Hypothalamus (tissue), 51 donors: Measurements from ENCODE around the gene SGIP1.

Experiments used
- DNase-seq, 51 donors: peaks; one replicate each; lab custom pipeline; 2025; lab: John Stamatoyannopoulos, UW

SGIP1 gene

DNA sequence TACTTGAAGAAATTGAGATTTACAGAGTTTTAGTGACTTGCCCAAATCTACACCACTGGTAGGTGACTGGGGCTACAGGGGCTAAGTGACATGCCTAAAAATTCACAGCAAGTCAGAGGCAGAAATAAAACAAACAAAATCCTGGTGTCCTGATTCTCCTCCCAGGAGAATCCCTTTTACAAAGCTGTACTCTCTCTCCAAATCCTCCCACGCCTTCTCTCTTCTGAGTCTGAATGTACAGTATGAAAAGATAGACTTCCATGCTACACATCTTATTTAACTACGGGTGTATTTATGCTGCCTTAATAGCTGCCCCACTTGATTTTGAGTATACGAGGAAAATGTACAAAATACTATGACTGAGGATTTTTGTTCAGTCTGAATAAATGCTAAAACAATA lies 65.4 kb downstream of the SGIP1 start:
- peak in 1 of 51 donors; percentile 24 for DNase-seq

DNA sequence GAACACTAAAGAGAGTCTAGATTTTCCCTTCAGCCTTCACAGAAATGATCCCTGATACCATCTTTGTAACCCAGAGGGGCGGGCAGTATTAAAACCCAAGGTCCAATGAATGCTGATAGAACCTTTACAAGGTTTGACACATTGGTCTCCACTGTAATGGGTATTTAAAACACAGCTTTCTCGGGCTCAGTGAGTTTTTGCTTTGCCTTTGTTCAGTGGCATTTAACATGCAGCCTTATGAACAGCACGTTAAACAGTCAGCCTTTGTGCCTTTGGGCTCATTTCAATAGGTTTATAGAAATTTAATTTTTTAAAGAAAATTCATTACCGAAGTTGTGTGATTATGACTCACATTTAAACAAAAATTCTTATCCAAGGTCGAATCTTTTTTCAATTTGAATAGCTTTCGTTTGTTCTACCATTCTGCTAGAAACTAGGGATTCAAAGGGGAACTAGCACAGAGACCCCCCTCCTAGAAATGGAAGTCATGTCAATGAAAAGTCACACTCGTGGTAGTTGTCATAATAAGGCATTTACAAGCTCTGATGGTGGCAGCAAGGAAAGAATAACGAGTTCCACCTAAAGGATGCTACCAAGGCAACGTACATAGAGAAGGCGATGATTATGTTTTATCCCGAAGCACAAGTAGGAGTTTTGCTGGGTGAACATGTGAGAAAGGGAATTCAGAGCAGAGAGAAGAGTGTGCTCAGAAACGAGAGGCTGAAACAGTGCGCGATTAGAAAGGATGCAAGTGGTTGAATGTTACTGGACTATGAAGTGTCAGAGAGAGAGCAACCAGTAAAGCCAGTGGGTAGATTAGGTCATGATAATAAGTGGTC lies 66.2 kb downstream of the SGIP1 start:
- DNase-seq = peak in 1 of 51 donors; percentile 53

DNA sequence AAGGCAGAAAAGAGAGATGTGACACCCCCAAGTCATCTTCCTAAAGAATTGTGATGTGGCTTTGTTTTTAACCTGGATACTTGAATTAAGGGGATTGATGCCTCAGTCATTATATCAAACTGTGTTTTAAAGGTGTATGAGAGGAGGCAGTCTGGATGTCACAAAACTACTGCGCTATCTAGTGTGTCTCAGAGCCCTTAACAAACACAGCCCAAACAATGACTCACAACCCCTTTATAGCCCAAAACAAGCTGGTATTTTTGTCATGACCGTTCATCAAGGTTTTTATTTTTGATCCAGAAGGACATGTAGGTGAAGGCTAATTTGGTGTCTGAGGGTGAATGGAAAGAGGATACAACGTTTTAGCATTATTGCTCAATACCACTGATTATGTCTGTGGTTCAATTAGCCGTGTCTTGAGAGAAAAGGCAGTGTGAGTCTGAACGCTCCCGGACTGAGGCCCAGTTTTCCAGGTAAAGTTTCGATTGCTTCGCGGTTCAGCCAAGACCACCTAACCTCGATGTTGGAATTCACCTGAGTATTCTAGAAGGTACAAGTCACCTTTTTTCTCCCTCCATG lies 71.6 kb downstream of the SGIP1 start:
- DNase-seq = no peak

DNA sequence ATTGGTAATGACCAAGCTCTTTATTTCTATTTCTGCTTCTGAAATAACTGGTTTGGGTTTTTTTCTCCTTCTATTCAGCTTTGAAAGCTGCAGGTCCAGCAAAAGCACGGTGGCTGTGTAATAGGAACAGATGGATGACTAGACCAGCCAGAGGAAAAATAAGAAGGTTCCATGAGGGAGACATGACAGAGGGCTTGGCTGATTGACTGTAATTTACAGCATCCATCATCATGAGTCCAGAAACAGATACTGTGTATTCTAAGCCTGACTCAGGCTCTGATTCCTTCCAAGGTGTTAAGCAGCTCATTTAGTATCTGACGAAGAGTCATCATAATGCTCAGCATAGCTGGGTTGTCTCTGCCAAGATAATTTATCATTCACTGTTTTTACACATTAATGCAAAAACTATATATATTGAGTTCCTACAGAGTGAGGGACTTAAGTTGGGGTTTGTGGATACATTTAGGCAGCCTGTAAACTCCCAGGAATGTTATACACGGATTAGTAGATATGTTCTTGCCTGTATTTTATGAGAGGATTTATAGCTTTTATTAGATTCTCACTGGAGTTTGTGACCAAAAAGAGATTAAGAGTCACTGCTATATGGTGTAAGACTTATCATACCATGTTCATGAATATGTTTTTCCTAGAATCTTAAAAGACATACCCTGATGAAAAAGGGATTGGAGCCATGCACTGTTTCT lies 72.6 kb downstream of the SGIP1 start:
- DNase-seq = no peak

DNA sequence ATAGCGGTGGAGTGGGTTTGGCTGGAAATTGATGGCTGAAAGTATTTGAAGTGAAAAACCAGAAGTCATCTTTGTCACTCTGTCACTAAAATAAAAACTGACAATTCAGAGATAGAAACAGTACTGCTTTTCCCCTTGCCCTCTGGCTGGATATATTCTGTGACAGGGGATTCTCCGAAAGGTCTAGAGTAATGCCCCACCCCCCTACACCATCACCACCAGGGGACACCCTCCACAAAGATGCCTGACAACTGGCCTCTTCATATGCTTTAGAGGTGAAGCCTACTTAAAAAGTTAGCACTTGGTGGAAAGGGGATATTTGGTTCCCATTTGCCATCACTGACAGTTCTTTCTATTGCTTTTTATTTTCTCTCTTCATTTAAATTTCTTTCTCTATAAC lies 73.5 kb downstream of the SGIP1 start:
- DNase-seq = no peak

DNA sequence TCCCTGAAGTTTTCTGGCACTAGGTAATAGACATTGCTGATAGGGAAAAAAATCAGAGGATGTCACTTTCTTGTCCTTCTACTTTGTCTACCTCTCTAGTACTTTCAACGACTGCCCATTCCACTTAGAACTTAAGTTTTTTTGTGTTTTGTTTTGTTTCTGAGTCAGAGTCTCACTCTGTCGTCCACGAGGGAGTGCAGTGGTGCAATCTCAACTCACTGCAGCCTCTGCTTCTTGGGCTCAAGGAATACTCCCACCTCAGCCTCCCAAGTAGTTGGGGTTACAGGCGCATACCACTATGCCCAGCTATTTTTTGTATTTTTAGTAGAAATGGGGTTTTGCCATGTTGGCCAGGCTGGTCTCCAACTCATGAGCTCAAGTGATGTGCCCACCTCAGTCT lies 79.2 kb downstream of the SGIP1 start:
- no peak for DNase-seq

DNA sequence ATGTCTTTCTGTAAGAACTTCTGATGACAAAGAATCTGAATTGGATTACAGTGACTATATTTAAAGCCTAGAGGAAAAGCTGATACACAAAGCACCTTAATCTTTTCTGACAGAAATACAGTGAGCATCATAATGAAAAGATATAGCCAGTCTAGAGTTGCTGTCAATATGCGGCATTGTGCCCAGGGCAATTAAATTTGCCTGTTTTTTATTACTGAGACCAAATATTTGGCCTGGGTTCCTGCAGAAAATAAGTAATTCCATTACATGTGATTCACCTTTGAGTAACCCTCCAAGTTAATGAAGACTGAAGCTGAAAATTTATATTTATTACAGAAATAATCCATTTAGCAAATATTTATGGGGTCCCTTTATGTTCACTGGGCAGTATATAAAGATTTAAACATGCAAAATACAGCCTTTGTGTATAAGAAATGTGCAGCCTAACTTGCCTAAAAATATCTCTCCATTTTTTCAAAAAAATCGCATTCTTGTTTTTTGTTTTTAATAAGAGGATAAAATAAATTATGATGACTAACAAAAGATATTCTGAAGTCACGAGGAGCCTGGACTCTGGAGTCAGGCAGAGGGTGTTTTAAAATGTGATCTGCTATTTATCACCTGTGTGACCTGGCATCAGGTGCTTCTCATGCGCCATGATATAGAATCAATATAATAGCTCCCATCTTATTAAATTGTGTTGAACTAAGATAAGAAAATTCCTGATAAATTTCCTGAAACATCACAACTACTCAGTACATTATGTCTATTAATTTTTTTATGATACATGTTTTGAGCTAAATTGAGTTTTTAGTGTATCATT lies 83.6 kb downstream of the SGIP1 start:
- DNase-seq = no peak

DNA sequence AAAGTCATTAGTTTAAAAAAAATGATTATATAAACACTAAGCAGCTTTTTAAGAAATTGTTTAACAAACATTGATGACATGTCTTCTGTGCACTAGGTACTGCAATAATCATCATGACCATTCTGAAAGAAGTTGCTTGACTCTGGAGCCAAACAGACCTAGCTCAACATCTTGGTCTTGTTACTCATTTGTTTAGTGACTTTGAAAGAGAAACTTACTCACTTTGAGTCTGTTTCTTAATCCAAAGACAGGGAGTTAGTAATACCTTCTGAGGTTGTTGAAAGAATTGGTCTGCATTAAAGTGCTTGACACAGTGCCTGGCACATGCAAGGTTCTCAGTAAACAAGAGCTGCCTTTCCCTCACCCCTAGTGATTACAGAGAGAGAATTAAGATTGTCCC lies 84.4 kb downstream of the SGIP1 start:
- DNase-seq = no peak

DNA sequence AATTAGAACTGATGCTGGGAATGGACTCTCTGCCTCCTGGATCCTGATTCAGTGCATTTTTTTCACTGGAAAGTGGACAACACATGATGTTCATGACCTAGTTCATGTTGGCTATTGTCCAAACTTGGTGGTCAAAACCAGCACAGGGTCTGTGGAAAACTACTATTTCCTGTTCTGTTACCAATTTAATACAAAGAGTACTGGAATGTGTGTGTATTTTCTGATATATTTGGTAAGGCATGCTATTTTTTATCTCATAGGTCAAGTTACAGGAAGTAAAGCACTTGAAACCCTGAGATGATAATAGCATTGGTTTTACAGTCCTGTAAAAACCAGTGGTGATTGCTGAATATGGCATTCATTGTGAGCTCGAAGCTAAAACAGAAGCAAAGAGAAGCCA lies 89.9 kb downstream of the SGIP1 start:
- DNase-seq = no peak

DNA sequence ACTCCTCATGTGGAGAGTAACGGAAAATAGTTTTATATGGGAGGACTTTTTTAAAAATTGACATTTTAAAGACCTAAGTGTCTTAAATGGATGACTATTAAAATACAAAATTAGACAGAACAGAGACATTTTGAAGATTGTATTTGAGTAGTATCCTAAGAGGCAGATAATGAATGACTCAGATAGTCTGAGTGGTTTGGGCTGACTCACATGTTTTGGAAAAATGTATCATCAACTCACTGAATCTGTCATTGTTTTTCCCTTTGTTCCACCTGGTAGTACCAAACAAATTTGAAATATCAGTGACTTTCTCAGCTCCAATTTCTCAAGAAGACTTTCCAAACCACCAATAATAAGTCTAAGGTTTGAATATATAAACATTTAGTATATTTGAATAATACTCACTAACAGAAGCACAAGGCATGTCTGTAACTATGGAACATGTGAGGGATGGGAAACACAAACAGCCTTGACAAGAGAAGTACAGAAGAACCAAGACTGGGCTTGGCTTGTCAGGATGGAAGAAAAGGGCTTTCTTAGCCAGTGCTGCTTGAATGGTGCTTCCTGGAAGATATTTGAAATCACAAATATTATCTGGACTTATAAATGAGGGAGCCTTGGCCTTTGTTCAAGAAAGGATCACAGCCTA lies 90.6 kb downstream of the SGIP1 start:
- no peak for DNase-seq

DNA sequence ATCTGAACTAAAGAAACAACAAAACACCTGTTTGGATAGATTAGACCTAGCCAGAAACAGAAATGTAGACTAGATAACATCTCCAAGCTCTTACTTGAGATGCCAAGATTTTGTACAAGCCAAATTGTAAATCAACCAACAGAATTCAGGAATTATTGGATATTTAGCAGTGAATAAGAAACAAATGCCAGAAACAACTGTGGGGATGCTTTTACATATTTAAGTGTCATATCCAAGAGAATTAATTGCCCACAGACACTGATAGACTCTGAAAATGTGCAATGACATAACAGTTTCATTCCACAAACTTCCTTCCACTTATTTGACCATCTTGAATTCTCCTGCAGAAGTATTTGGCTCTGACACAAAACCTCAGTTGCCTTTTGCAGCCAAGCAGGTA lies 92.3 kb downstream of the SGIP1 start:
- DNase-seq = no peak

DNA sequence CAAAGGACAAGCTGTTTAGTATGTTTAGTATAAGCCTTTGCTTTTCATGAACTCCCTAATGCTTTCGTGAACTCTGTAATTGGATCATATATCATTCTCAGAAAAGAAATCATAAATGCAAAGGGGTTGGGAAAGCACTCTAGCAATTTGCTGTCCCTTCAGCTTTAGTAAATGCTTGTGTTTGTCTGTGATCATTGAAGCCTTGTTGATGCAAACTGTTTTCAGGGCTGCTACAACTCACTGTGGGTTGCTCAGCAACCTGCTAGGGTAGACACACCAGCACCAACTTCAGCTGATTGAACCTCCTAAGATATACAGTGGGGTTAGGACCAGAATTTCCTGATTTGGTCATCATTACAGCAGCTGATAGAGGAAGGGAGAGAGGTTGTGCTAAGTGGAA lies 95.0 kb downstream of the SGIP1 start:
- DNase-seq = no peak

DNA sequence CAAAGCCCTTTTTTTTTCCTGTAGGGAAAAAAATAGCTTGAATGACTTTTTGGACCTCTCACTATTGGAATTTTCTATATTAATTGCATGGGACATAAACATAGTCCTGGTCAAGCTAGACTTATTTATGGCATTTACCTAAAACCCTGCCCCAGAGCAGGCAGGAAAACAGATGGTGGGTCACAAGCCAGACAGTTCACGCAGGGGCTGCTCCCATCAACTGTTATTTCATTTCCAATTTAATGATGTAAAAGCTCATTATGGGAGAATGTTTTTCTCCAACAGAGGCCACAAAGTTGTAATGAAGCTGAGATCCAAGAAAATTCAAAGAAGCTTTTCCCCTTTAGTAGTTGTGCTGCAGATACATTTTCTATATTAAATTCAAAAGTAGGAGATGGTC lies 99.2 kb downstream of the SGIP1 start:
- no peak for DNase-seq

DNA sequence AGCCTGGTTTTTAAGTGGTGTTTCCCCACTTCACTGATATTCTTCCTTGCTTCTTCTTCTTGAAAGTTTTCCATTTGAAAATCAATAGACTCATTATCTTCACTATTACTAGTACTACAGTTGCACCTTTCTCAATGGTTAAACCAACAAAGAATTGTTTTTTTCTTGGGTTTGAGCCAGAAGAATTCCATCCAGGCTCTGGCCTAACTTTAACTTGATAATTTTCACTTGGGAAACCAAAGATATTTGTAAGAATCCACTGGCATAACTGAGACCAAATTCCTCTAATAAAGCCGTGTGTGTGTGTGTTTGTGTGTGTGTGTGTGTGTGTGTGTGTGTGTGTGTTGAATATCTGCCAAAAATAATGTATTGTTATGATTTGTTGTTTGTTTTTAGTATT lies 103.2 kb downstream of the SGIP1 start:
- DNase-seq = no peak

DNA sequence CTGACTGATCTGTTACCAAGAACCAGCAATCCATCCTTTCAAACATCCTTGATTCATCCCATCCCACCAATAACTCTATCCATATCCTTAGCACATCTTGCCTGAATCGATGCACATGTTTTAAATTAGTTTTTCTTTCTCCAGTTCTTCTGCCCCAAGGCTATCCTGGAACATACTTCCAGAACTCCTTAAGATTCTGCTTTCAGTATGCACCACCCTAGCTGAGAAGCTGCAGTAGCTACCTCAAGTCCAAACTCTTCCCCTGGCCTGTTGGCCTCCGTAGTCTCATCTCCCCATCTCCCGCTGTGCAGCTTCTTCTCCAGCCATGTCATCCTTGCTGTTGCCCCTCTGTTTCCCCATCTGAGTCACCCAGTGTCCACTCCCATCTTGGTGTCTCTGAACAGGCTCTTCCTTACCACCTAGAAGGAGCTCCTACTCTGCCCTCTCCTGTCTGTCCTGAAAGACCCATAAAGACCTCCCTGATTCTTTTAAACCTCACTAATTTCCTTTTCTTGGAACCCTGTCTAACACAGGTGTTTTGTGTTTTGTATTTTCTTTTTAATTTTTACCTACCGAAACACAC lies 108.0 kb downstream of the SGIP1 start:
- DNase-seq = no peak

DNA sequence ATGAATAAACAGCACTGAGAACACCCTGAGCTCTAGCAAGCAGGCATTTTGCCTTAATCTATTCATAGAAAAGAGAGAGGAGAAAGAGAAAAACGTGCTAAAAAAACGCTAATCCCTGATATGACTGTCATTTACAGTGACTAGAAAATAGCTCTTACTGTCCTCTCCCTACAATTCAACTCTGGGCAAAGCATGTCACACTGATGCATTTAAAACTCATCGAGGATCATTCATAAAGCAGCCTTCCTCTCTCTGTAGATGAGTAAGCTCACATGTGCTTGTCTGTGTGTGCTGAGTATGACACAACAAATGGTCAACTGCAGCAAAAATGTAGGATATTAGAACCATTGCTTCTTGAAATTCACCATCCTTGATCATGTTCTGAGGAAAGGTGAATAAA lies 109.0 kb downstream of the SGIP1 start:
- DNase-seq = no peak

DNA sequence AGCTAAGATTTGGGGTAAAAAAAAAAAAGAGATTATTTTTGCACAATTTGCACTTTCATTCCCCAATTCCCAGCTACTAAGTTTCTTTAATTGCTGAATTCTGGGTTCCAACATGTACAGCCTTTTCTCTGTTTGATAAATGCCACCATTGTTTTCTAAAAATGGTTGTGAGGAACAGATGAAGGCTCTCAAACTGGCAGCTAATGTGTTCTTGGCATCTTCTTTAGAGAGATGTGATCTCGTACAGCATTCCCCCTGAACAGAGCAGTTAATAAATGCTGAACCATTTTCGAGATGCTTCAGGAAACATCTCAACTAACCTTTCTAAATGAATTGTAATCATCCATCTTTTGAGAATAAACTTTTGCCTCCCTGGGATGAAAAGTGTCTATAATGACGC lies 110.4 kb downstream of the SGIP1 start:
- peak in 2 of 51 donors; percentile 19 to 34 for DNase-seq

DNA sequence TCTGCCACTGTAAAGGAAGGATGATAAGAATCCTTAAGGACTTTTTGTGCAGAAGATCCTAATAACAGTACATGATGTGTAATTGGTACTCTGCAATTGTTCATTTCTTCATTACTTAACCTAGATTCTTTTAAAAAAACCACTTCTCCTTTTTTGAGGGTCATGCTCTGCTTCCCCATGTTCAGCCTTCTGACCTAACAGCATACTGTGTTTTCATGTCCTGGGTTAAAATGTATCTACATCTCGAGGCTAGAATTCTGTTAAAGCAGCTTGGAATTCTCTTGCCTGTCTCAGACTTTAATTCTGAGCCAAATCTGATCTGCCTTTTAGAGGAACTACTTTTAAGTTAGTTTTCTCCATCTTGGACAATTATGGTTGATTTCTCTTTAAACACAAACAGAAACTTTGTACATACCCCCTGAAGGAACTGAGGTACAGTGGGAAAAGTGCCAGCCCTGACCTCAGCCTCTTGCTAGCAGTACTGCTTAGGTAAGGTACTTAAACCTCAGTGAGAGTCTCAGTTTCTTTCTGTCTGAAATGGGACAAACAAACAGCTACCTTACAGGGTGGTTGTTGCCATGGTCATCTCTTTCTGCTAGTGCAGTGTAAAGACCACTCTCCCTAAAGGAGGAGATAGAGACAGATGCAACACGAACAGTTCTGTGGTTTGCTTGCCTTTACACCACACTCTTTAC lies 115.1 kb downstream of the SGIP1 start:
- DNase-seq = no peak

DNA sequence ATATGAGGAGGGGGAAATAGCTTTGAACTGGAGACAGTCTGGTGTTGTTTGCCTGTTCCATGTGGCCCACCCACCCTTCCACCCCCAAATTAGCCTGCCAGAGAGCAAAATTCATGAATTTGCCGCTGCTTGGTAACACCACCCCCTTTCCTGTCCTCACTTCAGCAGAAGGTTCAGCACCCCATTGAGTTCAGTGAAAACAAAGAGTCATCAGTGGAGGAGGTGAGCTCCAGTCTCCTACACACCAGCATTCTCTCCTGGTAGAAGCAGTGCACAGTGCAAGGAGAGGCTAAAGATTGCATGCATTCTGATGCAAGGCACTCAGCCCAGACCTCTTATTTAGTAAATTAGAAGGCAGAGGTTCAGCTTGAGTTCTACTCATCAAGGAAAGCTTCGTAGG lies 118.6 kb downstream of the SGIP1 start:
- peak in 3 of 51 donors; percentile 3 to 43 (median 4) for DNase-seq

DNA sequence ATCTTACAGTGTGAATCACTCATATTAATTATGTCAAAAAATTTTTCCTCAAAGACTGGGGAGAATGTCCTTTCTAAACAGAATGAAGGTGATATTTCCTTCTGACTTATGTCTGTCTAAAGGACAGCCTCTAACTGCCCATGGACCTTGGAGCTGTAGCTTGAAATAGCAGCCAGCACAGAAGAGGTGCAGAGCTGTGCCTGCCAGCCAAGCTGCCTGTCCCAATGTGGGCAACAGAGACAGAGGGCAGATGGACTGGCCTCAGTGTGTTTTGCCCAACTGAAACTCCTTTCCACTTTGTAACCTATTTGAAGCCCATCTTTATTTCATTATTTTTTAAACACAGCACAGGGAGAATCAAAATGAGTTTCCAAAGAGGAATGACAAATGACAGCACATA lies 120.7 kb downstream of the SGIP1 start:
- DNase-seq = no peak
